GM12872 (cell line): ENCODE data around the gene KIF6.

ENCODE experiments used
- CTCF ChIP-seq: IDR thresholded peaks from 3 replicates; pipeline ENCODE4 v1.5.1; 2011; ENCODE audit warnings: low read depth, mild to moderate bottlenecking, low read length, moderate library complexity; ENCODE audit not compliant: insufficient read depth

KIF6 gene

GRCh38 chr6:39441301-39441700, 283.9 kb downstream of the KIF6 start:
- TF ChIP-seq CTCF: no peak

GRCh38 chr6:39440039-39440426, 285.2 kb downstream of the KIF6 start:
- no peak for TF ChIP-seq CTCF

- TF ChIP-seq CTCF: no peak
Observed at GRCh38 chr6:39439342-39440038, 285.7 kb downstream of the KIF6 start.

- TF ChIP-seq CTCF: no peak
Observed at GRCh38 chr6:39433630-39434029, 291.6 kb downstream of the KIF6 start.

- TF ChIP-seq CTCF: no peak
Observed at GRCh38 chr6:39432330-39433025, 292.7 kb downstream of the KIF6 start.

GRCh38 chr6:39430871-39431523, 294.2 kb downstream of the KIF6 start:
- TF ChIP-seq CTCF: no peak

GRCh38 chr6:39430446-39430845, 294.8 kb downstream of the KIF6 start:
- no peak for TF ChIP-seq CTCF
